ENCODE results near the gene PTPRN2.

GRCh38 chr7:158568974-158569857 is 18.4 kb downstream of the PTPRN2 start:
- TF ChIP-seq, protein P1, sequence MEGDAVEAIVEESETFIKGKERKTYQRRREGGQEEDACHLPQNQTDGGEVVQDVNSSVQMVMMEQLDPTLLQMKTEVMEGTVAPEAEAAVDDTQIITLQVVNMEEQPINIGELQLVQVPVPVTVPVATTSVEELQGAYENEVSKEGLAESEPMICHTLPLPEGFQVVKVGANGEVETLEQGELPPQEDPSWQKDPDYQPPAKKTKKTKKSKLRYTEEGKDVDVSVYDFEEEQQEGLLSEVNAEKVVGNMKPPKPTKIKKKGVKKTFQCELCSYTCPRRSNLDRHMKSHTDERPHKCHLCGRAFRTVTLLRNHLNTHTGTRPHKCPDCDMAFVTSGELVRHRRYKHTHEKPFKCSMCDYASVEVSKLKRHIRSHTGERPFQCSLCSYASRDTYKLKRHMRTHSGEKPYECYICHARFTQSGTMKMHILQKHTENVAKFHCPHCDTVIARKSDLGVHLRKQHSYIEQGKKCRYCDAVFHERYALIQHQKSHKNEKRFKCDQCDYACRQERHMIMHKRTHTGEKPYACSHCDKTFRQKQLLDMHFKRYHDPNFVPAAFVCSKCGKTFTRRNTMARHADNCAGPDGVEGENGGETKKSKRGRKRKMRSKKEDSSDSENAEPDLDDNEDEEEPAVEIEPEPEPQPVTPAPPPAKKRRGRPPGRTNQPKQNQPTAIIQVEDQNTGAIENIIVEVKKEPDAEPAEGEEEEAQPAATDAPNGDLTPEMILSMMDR (IDR thresholded peaks at IDR 0.05) = no peak
- TF ChIP-seq ZFX (IDR thresholded peaks at IDR 0.05; ENCODE audit: borderline replicate concordance) = no peak
